ENCODE data around the gene SPIRE2. TPM values are rescaled to one million over a fixed set of nuclear protein-coding genes. Genes with fewer than 3 reads are reported as not detected.
"Not testable (repeated sequence)": the region's sequence is repeated elsewhere in the genome, so short reads cannot be mapped to it uniquely, and the experiment has no call there.

The SPIRE2 gene
- polyA plus RNA-seq, 1 experiment, result 1.5 TPM

GRCh38 chr16:89912143-89912542, 83.9 kb downstream of the SPIRE2 start:
- ChIA-PET CTCF (interaction anchor here (1.6 kb wide), 1 partner anchor 24 kb away, joined by 3 read pairs; no protein-coding TSS in a partner anchor), POLR2A (interaction anchor here (1.4 to 2.5 kb wide), 2 partner anchors 10 kb away, joined by 5 to 13 read pairs; partner anchors contain the start of gene TUBB3)
- Histone ChIP-seq H3K4me3 (ENCODE audit: low read depth, low read length) (no peak overlapping the region), H3K27ac (ENCODE audit: low read depth, low read length) (no peak overlapping the region), H3K27me3 (ENCODE audit: control insufficient read depth, insufficient read depth, low read length) (no peaks in the 10 kb centered on the region), H3K9me3 (ENCODE audit: control insufficient read depth, insufficient read depth, low read length) (peaks cover 4% of the 10 kb centered on the region; the same call in 1 of the 2 replicates)
- no peak for TF ChIP-seq CTCF (IDR thresholded peaks at IDR 0.05; ENCODE audit: low read depth, low read length)
- DNase-seq (ENCODE audit: low read depth, low spot score), result no peak

GRCh38 chr16:89912627-89913026, 84.4 kb downstream of the SPIRE2 start:
- POLR2A ChIA-PET, result interaction anchor here (1.4 kb wide), 1 partner anchor 10 kb away, joined by 5 read pairs; the partner anchor contains the start of gene TUBB3
- no peak overlapping the region for H3K27ac ChIP-seq (ENCODE audit: low read depth, low read length)
- TF ChIP-seq CTCF (IDR thresholded peaks at IDR 0.05; ENCODE audit: low read depth, low read length), result no peak
- DNase-seq (ENCODE audit: low read depth, low spot score), result no peak
- peaks cover 4% of the 10 kb centered on the region; the same call in 1 of the 2 replicates for H3K9me3 ChIP-seq (ENCODE audit: control insufficient read depth, insufficient read depth, low read length)
- CTCF ChIA-PET, result no interaction called here
- H3K27me3 ChIP-seq (ENCODE audit: control insufficient read depth, insufficient read depth, low read length), result no peaks in the 10 kb centered on the region
- H3K4me3 ChIP-seq (ENCODE audit: low read depth, low read length), result no peak overlapping the region

GRCh38 chr16:89913408-89914387, 85.4 kb downstream of the SPIRE2 start:
- DNase-seq (ENCODE audit: low read depth, low spot score), result no peak
- TF ChIP-seq CTCF (IDR thresholded peaks at IDR 0.05; ENCODE audit: low read depth, low read length), result no peak
- Histone ChIP-seq H3K9me3 (ENCODE audit: control insufficient read depth, insufficient read depth, low read length) (no peaks in the 10 kb centered on the region; the same call in 1 of the 2 replicates), H3K4me3 (ENCODE audit: low read depth, low read length) (no peak overlapping the region), H3K27ac (ENCODE audit: low read depth, low read length) (no peak overlapping the region), H3K27me3 (ENCODE audit: control insufficient read depth, insufficient read depth, low read length) (no peaks in the 10 kb centered on the region)
- POLR2A ChIA-PET, result interaction anchor here (1.4 kb wide), 1 partner anchor 9 kb away, joined by 5 read pairs; the partner anchor contains the start of gene TUBB3
- CTCF ChIA-PET, result no interaction called here

DNA sequence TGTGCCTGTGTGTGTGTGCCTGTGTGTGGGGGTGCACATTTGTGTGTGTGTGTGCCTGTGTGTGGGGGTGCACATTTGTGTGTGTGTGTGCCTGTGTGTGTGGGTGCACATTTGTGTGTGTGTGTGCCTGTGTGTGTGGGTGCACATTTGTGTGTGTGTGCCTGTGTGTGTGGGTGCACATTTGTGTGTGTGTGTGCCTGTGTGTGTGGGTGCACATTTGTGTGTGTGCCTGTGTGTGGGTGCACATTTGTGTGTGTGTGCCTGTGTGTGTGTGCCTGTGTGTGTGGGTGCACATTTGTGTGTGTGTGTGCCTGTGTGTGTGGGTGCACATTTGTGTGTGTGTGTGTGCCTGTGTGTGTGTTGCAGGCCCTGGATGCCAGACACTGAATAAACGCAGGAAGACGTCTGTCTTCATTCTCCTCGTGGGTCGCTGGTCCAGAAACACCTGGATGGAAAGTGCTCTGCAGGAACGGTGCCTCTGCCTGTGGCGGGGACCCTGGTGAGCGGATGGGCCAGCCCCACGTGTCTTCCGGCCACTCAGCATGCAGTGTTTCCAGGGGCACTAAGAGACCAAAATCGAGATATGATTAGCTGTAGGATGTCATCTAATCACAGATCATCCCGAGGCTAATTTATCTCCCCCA, 86.5 kb downstream of the SPIRE2 start:
- H3K27ac ChIP-seq (ENCODE audit: low read depth, low read length); CTCF ChIA-PET; DNase-seq (ENCODE audit: low read depth, low spot score); H3K9me3 ChIP-seq (ENCODE audit: control insufficient read depth, insufficient read depth, low read length); POLR2A ChIA-PET; H3K27me3 ChIP-seq (ENCODE audit: control insufficient read depth, insufficient read depth, low read length); H3K4me3 ChIP-seq (ENCODE audit: low read depth, low read length): not testable (repeated sequence)

DNA sequence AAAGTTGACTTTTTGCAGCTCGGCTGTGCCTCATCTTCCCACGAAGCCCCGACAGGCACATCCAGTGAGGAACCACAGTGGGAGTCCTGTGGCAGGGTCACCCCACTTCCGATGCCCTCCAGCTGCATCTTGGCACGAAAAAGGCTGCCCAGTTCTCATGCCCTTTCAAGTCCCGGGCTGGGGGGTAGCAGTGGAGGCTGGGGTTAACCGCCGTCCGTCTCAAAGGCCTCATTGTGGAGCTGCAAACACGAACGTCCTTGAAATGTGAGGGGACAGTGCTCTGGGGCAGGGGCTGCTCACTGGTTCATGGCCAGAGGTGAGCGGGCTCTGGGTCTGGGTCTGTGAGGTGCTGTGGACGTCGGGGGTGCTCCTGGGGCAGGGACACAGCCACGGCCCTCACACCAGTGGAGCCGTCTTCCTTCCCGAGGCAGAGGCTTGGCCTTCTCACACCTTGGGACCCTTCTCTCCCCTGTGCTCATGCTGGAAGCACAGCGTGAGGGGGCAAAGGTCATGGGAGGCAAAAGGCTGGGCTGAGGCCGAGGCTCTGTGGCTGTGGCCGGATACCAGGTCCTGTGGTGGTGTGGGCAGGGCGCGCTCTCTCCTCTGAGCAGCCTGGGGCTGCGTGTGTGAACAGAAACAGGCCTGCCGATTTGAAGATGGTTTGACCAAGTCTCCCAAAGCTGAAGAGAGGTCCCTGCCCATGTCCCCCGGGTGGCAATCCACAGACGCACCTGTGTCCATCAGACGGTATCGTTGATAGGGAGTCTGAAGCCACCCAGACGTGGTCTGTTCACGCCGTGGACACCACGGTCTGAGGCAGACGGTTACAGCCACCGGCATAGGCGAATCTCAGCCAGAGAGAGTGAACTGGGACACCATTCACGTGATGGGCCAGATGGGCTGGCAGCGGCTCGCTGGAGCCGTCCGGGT, 87.3 kb downstream of the SPIRE2 start:
- H3K27me3 ChIP-seq (ENCODE audit: control insufficient read depth, insufficient read depth, low read length), result no peaks in the 10 kb centered on the region
- H3K4me3 ChIP-seq (ENCODE audit: low read depth, low read length), result no peak overlapping the region
- POLR2A ChIA-PET, result no interaction called here
- H3K9me3 ChIP-seq (ENCODE audit: control insufficient read depth, insufficient read depth, low read length), result no peaks in the 10 kb centered on the region; the same call in 1 of the 2 replicates
- H3K27ac ChIP-seq (ENCODE audit: low read depth, low read length), result no peak overlapping the region
- no peak for TF ChIP-seq CTCF (IDR thresholded peaks at IDR 0.05; ENCODE audit: low read depth, low read length)
- DNase-seq (ENCODE audit: low read depth, low spot score), result no peak
- CTCF ChIA-PET, result no interaction called here
